Stimulated activated naive B cell treated with anti-CD40 and anti-IgM and Interleukin-4, amounts not matched to agents 10 μg/mL and 1 μg/mL and 100 μg/mL, for 72 hours (primary cell): ENCODE measurements around the gene PGM2.
A peak's percentile ranks its signal among the peaks of the same experiment; 100 is the strongest.

Experiments used
- ATAC-seq, 2 donors: fragments of 150-1000 bp; cut with Tn5 transposase; replicated peaks; 2 replicates each; pipeline ENCODE4 v1.10.0; 2021; ENCODE audit warnings: moderate library complexity in 1 of 2
- DNase-seq: peaks from one replicate; pipeline ENCODE4 v3.0.0; 2021
- H3K27ac Mint-ChIP-seq: one replicate; pipeline ENCODE4 v1.8.0; 2022; ENCODE audit warnings: mild to moderate bottlenecking, mixed read lengths
- H3K27me3 Mint-ChIP-seq, 2 donors: one replicate each; pipeline ENCODE4 v1.8.0; 2022; ENCODE audit warnings: mixed read lengths in 2 of 2
- H3K36me3 Mint-ChIP-seq, 2 donors: one replicate each; pipeline ENCODE4 v1.8.0; 2022; ENCODE audit warnings: mixed read lengths in 2 of 2, mild to moderate bottlenecking in 1 of 2
- H3K4me1 Mint-ChIP-seq, 2 donors: one replicate each; pipeline ENCODE4 v1.8.0; 2022; ENCODE audit warnings: mixed read lengths in 2 of 2, mild to moderate bottlenecking in 1 of 2
- H3K4me3 Mint-ChIP-seq, 2 donors: one replicate each; pipeline ENCODE4 v1.8.0; 2022; ENCODE audit warnings: mild to moderate bottlenecking in 2 of 2, mixed read lengths in 2 of 2, moderate library complexity in 1 of 2
- H3K9me3 Mint-ChIP-seq, 2 donors: one replicate each; pipeline ENCODE4 v1.8.0; 2022; ENCODE audit warnings: mixed read lengths in 2 of 2, mild to moderate bottlenecking in 1 of 2

The PGM2 gene

GRCh38 chr4:37889849-37890800, 63.6 kb downstream of the PGM2 start:
- Mint-ChIP-seq H3K9me3 (no peaks in the 10 kb centered on the region), H3K27me3 (no peaks in the 10 kb centered on the region), H3K27ac (peak overlapping the region; percentile 82), H3K36me3 (peaks cover 0 to 2% of the 10 kb centered on the region in 2 donors), H3K4me1 (peaks cover 33 to 56% of the 10 kb centered on the region in 2 donors), H3K4me3 (peak overlapping the region; percentile 80 to 81)
- peak; percentile 51 for DNase-seq
- peak; percentile 28 to 33 for ATAC-seq

DNA sequence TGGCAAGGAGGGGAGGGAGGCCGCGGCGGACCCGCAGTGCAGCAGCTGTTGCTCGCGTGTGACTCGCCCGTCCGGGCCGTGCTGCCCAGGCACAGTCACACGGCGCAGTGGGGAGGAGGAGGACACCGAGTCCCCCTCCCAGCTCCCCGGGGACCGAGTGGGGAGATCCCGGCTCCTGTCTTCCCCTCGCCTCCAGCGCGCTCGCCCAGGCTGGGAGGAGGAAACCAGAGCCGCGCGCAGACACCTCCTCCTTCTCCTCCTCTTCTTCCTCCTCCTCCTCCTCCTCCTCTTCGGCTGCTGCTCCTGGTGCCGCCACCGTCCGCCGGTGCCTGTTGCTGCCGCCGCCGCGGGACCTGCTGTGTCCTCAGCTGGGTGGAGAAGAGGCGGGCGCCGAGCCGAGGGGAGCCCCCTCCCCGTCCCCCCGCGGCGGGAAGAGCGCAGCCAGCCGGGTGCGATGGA, 64.3 kb downstream of the PGM2 start, which contains the start of gene TBC1D1:
TBC1D1 (plus strand) TSS at position 284 of the 459 bp plus-strand sequence. CDS start 11,012 bp downstream, outside the sequence.
- H3K36me3 Mint-ChIP-seq: peaks cover 0 to 2% of the 10 kb centered on the region in 2 donors
- H3K4me1 Mint-ChIP-seq: peaks cover 38 to 56% of the 10 kb centered on the region in 2 donors
- no peaks in the 10 kb centered on the region for H3K9me3 Mint-ChIP-seq
- peak within 1 kb of the TSS; percentile 95 for H3K27ac Mint-ChIP-seq
- ATAC-seq: peak; percentile 47 to 55
- H3K27me3 Mint-ChIP-seq: no peaks in the 10 kb centered on the region
- H3K4me3 Mint-ChIP-seq: peak within 1 kb of the TSS; percentile 80 to 81
- DNase-seq: peak; percentile 76

DNA sequence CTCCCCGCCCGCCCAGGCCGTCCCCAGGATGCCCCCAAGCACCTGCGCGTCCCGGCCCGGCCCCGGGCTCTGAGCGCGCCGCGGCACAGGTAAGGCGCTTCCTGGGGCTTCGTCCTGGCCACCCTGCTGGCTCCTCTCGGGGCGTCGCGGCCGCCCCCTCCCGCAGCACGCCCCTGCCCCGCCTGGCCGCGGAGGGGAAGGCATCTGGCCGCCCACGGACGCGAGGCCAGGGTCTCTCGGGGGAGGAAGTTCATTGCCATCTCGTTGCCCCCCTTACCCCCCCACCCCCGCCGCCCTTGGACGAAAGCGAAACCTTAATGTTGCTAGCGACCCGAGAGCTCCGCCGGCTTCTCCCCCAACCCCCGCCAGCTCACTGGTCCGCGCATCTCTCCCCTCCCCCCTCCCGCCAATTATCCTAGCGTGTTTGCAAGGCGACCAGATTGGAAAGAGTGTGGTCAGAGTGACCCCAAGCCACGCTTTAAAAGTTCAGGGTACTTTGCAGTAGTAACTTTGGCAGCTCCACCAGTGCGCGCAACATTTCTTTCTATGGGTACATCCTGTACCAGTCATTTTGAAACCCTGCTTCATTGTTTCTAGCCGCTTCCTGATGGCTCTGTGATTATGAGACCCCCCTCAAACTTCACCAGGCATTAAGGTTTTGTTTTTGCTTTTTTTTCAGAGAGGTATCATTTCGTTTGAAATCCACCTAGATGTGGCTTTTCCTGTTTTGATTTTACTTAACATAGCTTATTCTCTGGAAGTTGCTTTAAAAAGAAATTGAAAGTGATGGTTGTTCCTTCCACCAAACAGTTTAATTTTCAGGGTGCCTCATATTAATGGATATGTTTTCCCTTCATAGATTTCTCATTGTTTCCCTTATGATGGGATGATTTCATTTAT, 65.0 kb downstream of the PGM2 start:
- H3K36me3 Mint-ChIP-seq: peaks cover 0 to 2% of the 10 kb centered on the region in 2 donors
- peaks cover 40 to 57% of the 10 kb centered on the region in 2 donors for H3K4me1 Mint-ChIP-seq
- ATAC-seq (peak; percentile 62), DNase-seq (peak; percentile 77)
- peak overlapping the region; percentile 95 for H3K27ac Mint-ChIP-seq
- no peaks in the 10 kb centered on the region for H3K27me3 Mint-ChIP-seq
- H3K4me3 Mint-ChIP-seq: peak overlapping the region; percentile 80 to 81
- no peaks in the 10 kb centered on the region for H3K9me3 Mint-ChIP-seq

- Mint-ChIP-seq H3K27me3 (no peaks in the 10 kb centered on the region), H3K9me3 (no peaks in the 10 kb centered on the region), H3K27ac (peak overlapping the region; percentile 95), H3K36me3 (peaks cover 0 to 3% of the 10 kb centered on the region in 2 donors), H3K4me1 (peaks cover 45 to 69% of the 10 kb centered on the region in 2 donors), H3K4me3 (peak overlapping the region; percentile 80 to 81)
- peak; percentile 70 to 71 for ATAC-seq
- DNase-seq: peak; percentile 77
Observed at GRCh38 chr4:37892641-37893040, 66.2 kb downstream of the PGM2 start.

- ATAC-seq: no peak
- Mint-ChIP-seq H3K4me1 (peaks cover 43 to 71% of the 10 kb centered on the region in 2 donors), H3K27ac (peak overlapping the region; percentile 95)
Observed at GRCh38 chr4:37893164-37893563, 66.7 kb downstream of the PGM2 start.

GRCh38 chr4:37895271-37895670, 68.8 kb downstream of the PGM2 start:
- Mint-ChIP-seq H3K9me3 (peaks cover 3 to 4% of the 10 kb centered on the region in 2 donors), H3K4me3 (no peak overlapping the region), H3K4me1 (peaks cover 44 to 70% of the 10 kb centered on the region in 2 donors), H3K27me3 (no peaks in the 10 kb centered on the region), H3K27ac (no peak overlapping the region), H3K36me3 (peaks cover 12 to 17% of the 10 kb centered on the region in 2 donors)
- ATAC-seq (no peak), DNase-seq (no peak)

More at GRCh38 chr4:37893164-37893563, 66.7 kb downstream of the PGM2 start:
- peaks cover 0 to 3% of the 10 kb centered on the region in 2 donors for H3K36me3 Mint-ChIP-seq
- DNase-seq: no peak
- no peaks in the 10 kb centered on the region for H3K9me3 Mint-ChIP-seq
- no peaks in the 10 kb centered on the region for H3K27me3 Mint-ChIP-seq
- H3K4me3 Mint-ChIP-seq: peak overlapping the region; percentile 80 to 81

DNA sequence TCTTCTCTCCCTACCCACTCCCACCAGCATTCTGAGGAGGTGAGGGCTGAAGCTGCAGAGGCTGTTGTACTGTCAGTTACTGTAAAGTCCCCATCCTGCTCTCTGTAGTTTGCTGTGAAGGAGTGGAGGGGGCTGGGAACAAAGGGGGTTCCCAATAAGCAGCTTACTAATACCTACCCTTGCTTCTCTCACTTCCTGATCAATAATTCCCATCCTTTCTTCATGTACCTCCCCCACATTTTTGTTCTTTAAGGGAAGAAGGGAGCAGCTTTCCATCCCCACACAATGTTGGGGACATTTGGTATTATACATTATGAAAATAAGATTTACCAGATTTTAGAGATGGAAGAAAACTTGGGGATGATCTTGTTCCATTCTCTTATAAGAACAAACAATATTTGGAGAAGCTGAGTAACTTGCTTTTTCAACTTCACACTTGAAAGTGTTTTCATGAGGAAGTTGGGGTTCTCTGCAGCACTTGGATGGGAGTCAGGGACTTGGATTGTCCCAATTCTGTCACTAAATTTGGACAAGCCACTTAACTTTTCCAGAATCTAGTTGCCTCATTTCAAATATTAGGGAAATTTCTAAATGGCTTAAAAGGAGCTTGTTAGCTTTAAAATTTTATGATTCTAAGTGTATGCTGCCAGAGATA, 69.8 kb downstream of the PGM2 start:
- Mint-ChIP-seq H3K4me1 (peaks cover 49 to 78% of the 10 kb centered on the region in 2 donors), H3K36me3 (peaks cover 15 to 17% of the 10 kb centered on the region in 2 donors), H3K9me3 (peaks cover 3 to 4% of the 10 kb centered on the region in 2 donors), H3K27me3 (no peaks in the 10 kb centered on the region), H3K4me3 (peak overlapping the region in 1 of 2 donors; percentile 31), H3K27ac (no peak overlapping the region)
- ATAC-seq: no peak
- DNase-seq: no peak

- ATAC-seq (no peak), DNase-seq (no peak)
- Mint-ChIP-seq H3K27me3 (no peaks in the 10 kb centered on the region), H3K36me3 (peaks cover 27 to 36% of the 10 kb centered on the region in 2 donors), H3K27ac (no peak overlapping the region), H3K9me3 (peaks cover 3 to 4% of the 10 kb centered on the region in 2 donors), H3K4me3 (no peak overlapping the region), H3K4me1 (peaks cover 35 to 59% of the 10 kb centered on the region in 2 donors)
Observed at GRCh38 chr4:37902212-37902611, 75.7 kb downstream of the PGM2 start.

DNA sequence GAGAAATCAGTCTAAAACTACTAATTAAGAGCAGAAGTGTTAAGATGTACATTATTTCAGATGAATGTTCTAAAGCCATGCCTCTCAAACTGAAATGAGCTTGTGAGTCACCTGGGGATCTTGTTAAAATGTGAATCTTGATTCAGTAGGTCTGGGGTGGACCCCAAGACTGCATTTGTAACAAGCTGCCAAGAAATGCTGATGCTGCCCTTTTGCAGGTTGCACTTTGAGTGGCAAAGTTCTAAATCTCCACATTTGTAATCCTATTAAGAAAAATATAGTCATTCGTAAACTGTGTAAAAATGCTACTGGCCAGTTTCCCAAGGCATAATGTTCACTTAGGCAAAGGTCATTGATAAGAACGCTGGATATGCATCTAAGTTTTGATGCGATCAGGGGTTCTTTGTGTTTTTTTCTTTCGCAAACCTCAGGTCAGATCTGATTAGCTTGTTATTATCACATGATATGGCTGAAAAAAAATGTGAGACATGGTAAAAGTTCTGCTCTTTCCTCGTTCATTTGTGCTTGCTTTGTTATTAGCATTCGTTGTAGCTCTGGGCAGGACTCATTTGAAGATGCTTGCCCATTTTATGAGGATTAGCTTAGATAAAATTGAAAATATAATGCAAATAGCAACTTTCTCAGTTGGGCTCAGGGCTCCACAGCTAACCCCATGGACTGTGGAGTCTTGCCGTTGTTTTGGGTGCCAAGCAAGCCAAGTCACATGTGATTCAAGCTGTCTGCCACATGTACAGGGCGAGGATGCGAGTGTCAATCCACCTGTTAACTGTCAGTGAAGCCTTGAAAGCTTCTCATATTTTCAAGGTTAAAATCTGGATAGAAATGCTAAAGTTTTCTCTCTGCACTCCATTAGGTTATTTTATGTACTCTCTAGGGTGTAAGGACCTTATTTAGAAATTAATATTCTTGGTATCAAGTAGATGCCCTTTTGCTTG, 76.5 kb downstream of the PGM2 start:
- H3K27me3 Mint-ChIP-seq: no peaks in the 10 kb centered on the region
- DNase-seq (no peak), ATAC-seq (no peak)
- H3K9me3 Mint-ChIP-seq: peaks cover 3 to 4% of the 10 kb centered on the region in 2 donors
- H3K27ac Mint-ChIP-seq: no peak overlapping the region
- no peak overlapping the region for H3K4me3 Mint-ChIP-seq
- peaks cover 36 to 58% of the 10 kb centered on the region in 2 donors for H3K4me1 Mint-ChIP-seq
- peaks cover 27 to 44% of the 10 kb centered on the region in 2 donors for H3K36me3 Mint-ChIP-seq

GRCh38 chr4:37903901-37904300, 77.4 kb downstream of the PGM2 start:
- Mint-ChIP-seq H3K4me3 (no peak overlapping the region), H3K27me3 (no peaks in the 10 kb centered on the region), H3K9me3 (peaks cover 3 to 4% of the 10 kb centered on the region in 2 donors), H3K36me3 (peaks cover 25 to 46% of the 10 kb centered on the region in 2 donors), H3K4me1 (peaks cover 33 to 58% of the 10 kb centered on the region in 2 donors), H3K27ac (no peak overlapping the region)
- DNase-seq (no peak), ATAC-seq (no peak)

DNA sequence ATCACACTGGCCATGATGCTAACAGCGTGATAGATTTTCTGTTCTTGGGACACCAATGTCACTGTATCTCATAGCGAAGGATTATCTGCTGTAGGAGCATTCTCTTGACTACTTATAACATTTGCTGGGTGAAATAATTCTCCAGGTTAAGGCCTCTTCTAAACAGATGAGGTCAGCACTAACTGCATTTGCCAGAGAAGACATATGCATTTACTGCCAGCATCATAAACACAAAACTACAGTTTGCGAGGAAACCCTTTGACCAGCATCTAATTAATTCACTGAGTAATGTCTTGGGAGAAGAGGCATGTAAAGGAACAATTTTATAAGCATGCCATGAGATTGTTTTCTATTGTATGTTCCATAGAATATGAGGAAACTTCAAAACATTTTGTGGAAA, 78.3 kb downstream of the PGM2 start:
- Mint-ChIP-seq H3K4me3 (no peak overlapping the region), H3K27me3 (no peaks in the 10 kb centered on the region), H3K9me3 (no peaks in the 10 kb centered on the region), H3K27ac (no peak overlapping the region), H3K36me3 (peaks cover 18 to 43% of the 10 kb centered on the region in 2 donors), H3K4me1 (peaks cover 31 to 50% of the 10 kb centered on the region in 2 donors)
- no peak for ATAC-seq
- no peak for DNase-seq

GRCh38 chr4:37905533-37906169, 79.2 kb downstream of the PGM2 start:
- no peak for DNase-seq
- Mint-ChIP-seq H3K36me3 (peaks cover 13 to 37% of the 10 kb centered on the region in 2 donors), H3K4me1 (peaks cover 26 to 42% of the 10 kb centered on the region in 2 donors), H3K27ac (no peak overlapping the region), H3K9me3 (no peaks in the 10 kb centered on the region), H3K4me3 (no peak overlapping the region), H3K27me3 (no peaks in the 10 kb centered on the region)
- no peak for ATAC-seq
